Adipocyte (in vitro differentiated cells): ENCODE results near the gene PIK3CG.
"Not testable (repeated sequence)": the region's sequence is repeated elsewhere in the genome, so short reads cannot be mapped to it uniquely, and the experiment has no call there.

ENCODE experiments used
- DNase-seq: peaks from one replicate; pipeline ENCODE4 v3.0.0-alpha.2; 2015; ENCODE audit warnings: low read depth
- H3K27me3 ChIP-seq: replicated peaks from 2 replicates; pipeline ENCODE4 v1.7.0; 2013; ENCODE audit warnings: mild to moderate bottlenecking, low read length, moderate library complexity; ENCODE audit not compliant: control insufficient read depth, insufficient read depth
- H3K36me3 ChIP-seq: 2 replicates; pipeline ENCODE4 v1.7.0; 2013; ENCODE audit warnings: low read length, mild to moderate bottlenecking, moderate library complexity; ENCODE audit not compliant: control insufficient read depth, insufficient read depth, severe bottlenecking
- H3K4me1 ChIP-seq: 2 replicates; pipeline ENCODE4 v1.7.0; 2013; ENCODE audit warnings: mild to moderate bottlenecking, low read length, moderate library complexity; ENCODE audit not compliant: control insufficient read depth, insufficient read depth
- H3K4me3 ChIP-seq: 2 replicates; pipeline ENCODE4 v1.7.0; 2013; ENCODE audit warnings: mild to moderate bottlenecking, low read length, moderate library complexity
- H3K9ac ChIP-seq: 2 replicates; pipeline ENCODE4 v1.7.0; 2013; ENCODE audit warnings: mild to moderate bottlenecking, low read length, moderate library complexity
- H3K9me3 ChIP-seq: 2 replicates; pipeline ENCODE4 v1.7.0; 2013; ENCODE audit warnings: mild to moderate bottlenecking, low read length, moderate library complexity; ENCODE audit not compliant: control insufficient read depth

PIK3CG gene

GRCh38 chr7:106891548-106892410 lies 26.7 kb downstream of the PIK3CG start:
- Histone ChIP-seq H3K4me1 (no peaks in the 10 kb centered on the region), H3K9me3 (no peaks in the 10 kb centered on the region), H3K27me3 (no peaks in the 10 kb centered on the region), H3K36me3 (no peaks in the 10 kb centered on the region), H3K9ac (no peak overlapping the region), H3K4me3 (no peak overlapping the region)
- DNase-seq: no peak

- no peaks in the 10 kb centered on the region for H3K4me1 ChIP-seq
- no peak overlapping the region for H3K9ac ChIP-seq
- no peaks in the 10 kb centered on the region for H3K9me3 ChIP-seq
- H3K36me3 ChIP-seq: no peaks in the 10 kb centered on the region
- H3K4me3 ChIP-seq: no peak overlapping the region
- DNase-seq: no peak
- H3K27me3 ChIP-seq: no peaks in the 10 kb centered on the region
Observed at GRCh38 chr7:106893591-106893990, 28.5 kb downstream of the PIK3CG start.

- no peaks in the 10 kb centered on the region for H3K4me1 ChIP-seq
Observed at GRCh38 chr7:106895246-106895864, 30.3 kb downstream of the PIK3CG start.

GRCh38 chr7:106896231-106896630 lies 31.1 kb downstream of the PIK3CG start:
- DNase-seq: no peak

More at GRCh38 chr7:106895246-106895864, 30.3 kb downstream of the PIK3CG start:
- DNase-seq: no peak
- H3K9ac ChIP-seq: no peak overlapping the region
- no peaks in the 10 kb centered on the region for H3K36me3 ChIP-seq
- no peaks in the 10 kb centered on the region for H3K27me3 ChIP-seq
- H3K9me3 ChIP-seq: peaks cover 4% of the 10 kb centered on the region
- H3K4me3 ChIP-seq: no peak overlapping the region

GRCh38 chr7:106897553-106897952 lies 32.5 kb downstream of the PIK3CG start:
- H3K4me3 ChIP-seq, H3K4me1 ChIP-seq, H3K9ac ChIP-seq, H3K36me3 ChIP-seq, H3K9me3 ChIP-seq, DNase-seq, H3K27me3 ChIP-seq: not testable (repeated sequence)

More at GRCh38 chr7:106896231-106896630, 31.1 kb downstream of the PIK3CG start:
- H3K36me3 ChIP-seq: no peaks in the 10 kb centered on the region
- H3K9me3 ChIP-seq: peaks cover 4% of the 10 kb centered on the region
- no peak overlapping the region for H3K9ac ChIP-seq
- no peak overlapping the region for H3K4me3 ChIP-seq
- no peaks in the 10 kb centered on the region for H3K27me3 ChIP-seq
- no peaks in the 10 kb centered on the region for H3K4me1 ChIP-seq

GRCh38 chr7:106898967-106899366 lies 33.9 kb downstream of the PIK3CG start:
- H3K9ac ChIP-seq, DNase-seq: not testable (repeated sequence)

GRCh38 chr7:106901828-106902441 lies 36.9 kb downstream of the PIK3CG start:
- DNase-seq: no peak
- H3K27me3 ChIP-seq: no peaks in the 10 kb centered on the region
- H3K36me3 ChIP-seq: no peaks in the 10 kb centered on the region
- no peak overlapping the region for H3K9ac ChIP-seq
- peaks cover 4% of the 10 kb centered on the region for H3K9me3 ChIP-seq
- H3K4me3 ChIP-seq: no peak overlapping the region
- H3K4me1 ChIP-seq: no peaks in the 10 kb centered on the region

More at GRCh38 chr7:106898967-106899366, 33.9 kb downstream of the PIK3CG start:
- not testable (repeated sequence) for H3K36me3 ChIP-seq, H3K27me3 ChIP-seq, H3K9me3 ChIP-seq, H3K4me3 ChIP-seq, H3K4me1 ChIP-seq

GRCh38 chr7:106905734-106906133 lies 40.7 kb downstream of the PIK3CG start:
- no peak for DNase-seq
- Histone ChIP-seq H3K9me3 (no peaks in the 10 kb centered on the region), H3K4me3 (no peak overlapping the region), H3K4me1 (no peaks in the 10 kb centered on the region), H3K36me3 (no peaks in the 10 kb centered on the region), H3K27me3 (no peaks in the 10 kb centered on the region), H3K9ac (no peak overlapping the region)

GRCh38 chr7:106911959-106912358 lies 46.9 kb downstream of the PIK3CG start:
- H3K9ac ChIP-seq: no peak overlapping the region
- H3K27me3 ChIP-seq: peaks cover 4% of the 10 kb centered on the region
- H3K4me1 ChIP-seq: peaks cover 4% of the 10 kb centered on the region
- no peaks in the 10 kb centered on the region for H3K36me3 ChIP-seq
- DNase-seq: no peak
- no peak overlapping the region for H3K4me3 ChIP-seq
- H3K9me3 ChIP-seq: no peaks in the 10 kb centered on the region

- Histone ChIP-seq H3K36me3 (no peaks in the 10 kb centered on the region), H3K9me3 (no peaks in the 10 kb centered on the region), H3K4me1 (peaks cover 4% of the 10 kb centered on the region), H3K9ac (no peak overlapping the region), H3K4me3 (no peak overlapping the region), H3K27me3 (peaks cover 7% of the 10 kb centered on the region)
- no peak for DNase-seq
Observed at GRCh38 chr7:106914018-106914607, 49.0 kb downstream of the PIK3CG start.

- H3K27me3 ChIP-seq: peaks cover 7% of the 10 kb centered on the region
- H3K9ac ChIP-seq: no peak overlapping the region
- no peak overlapping the region for H3K4me3 ChIP-seq
- H3K36me3 ChIP-seq: no peaks in the 10 kb centered on the region
- DNase-seq: no peak
- peaks cover 4% of the 10 kb centered on the region for H3K4me1 ChIP-seq
- peaks cover 3% of the 10 kb centered on the region for H3K9me3 ChIP-seq
Observed at GRCh38 chr7:106915407-106915806, 50.3 kb downstream of the PIK3CG start.
